ENCODE results near the gene USH2A.

DNA sequence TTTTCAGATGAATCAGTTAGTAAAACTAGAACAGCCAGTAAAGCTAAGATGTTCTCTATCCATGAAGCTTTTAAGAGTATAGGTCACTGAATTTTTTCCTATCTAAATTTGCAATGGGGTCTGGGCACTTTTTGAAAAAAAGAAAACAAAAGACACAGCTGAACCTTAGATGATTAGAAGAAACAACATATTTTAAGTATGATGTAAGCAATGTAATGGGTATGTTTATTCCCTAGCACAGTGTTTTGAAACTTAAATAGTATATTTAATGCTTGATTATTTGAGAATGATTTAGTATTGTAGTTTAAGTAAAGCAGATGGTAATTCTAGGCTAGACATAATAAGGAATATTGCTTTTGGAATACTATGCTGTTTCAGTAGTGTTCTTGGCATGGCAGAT, 819.9 kb downstream of the USH2A start:
- TF ChIP-seq CTCF (IDR thresholded peaks at IDR 0.05) (no peak), EZH2phosphoT487 (IDR thresholded peaks at IDR 0.05; ENCODE audit: borderline replicate concordance, low read depth) (no peak), FOXM1 (IDR thresholded peaks at IDR 0.05; ENCODE audit: low read depth) (no peak), NFIC (IDR thresholded peaks at IDR 0.05; ENCODE audit: borderline replicate concordance) (no peak), MXI1 (IDR thresholded peaks at IDR 0.05; ENCODE audit: low read depth, low read length) (no peak), SMC3 (IDR thresholded peaks at IDR 0.05; ENCODE audit: low read depth, low read length) (no peak), RFX5 (IDR thresholded peaks at IDR 0.05; ENCODE audit: low read length) (no peak), TEAD4 (IDR thresholded peaks at IDR 0.05; ENCODE audit: borderline replicate concordance, insufficient read depth) (no peak), EP300 (IDR thresholded peaks at IDR 0.05; ENCODE audit: borderline replicate concordance in 1 of 2, low read depth in 1 of 2, low read length in 1 of 2) (no peak)
